Neuronal stem cell (in vitro differentiated cells): ENCODE measurements around the gene STK36.
"Not testable (repeated sequence)": the region's sequence is repeated elsewhere in the genome, so short reads cannot be mapped to it uniquely, and the experiment has no call there.

Experiments used
- DNase-seq: peaks from one replicate; pipeline ENCODE4 v3.0.0-alpha.2; 2013; ENCODE audit warnings: low spot score
- H2AFZ ChIP-seq: one replicate; pipeline ENCODE4 v1.6.1; 2013; ENCODE audit warnings: mild to moderate bottlenecking, low read length, inconsistent platforms
- H2AK5ac ChIP-seq: 2 replicates; pipeline ENCODE4 v1.6.1; 2013; ENCODE audit warnings: low read depth, mild to moderate bottlenecking, inconsistent platforms, low read length, moderate library complexity, mixed read lengths
- H2BK120ac ChIP-seq: 2 replicates; pipeline ENCODE4 v1.6.1; 2013; ENCODE audit warnings: low read depth, mild to moderate bottlenecking, inconsistent platforms, low read length, moderate library complexity, mixed read lengths
- H2BK12ac ChIP-seq: one replicate; pipeline ENCODE4 v1.6.1; 2013; ENCODE audit warnings: low read length, inconsistent platforms
- H2BK15ac ChIP-seq: 2 replicates; pipeline ENCODE4 v1.6.1; 2013; ENCODE audit warnings: mild to moderate bottlenecking, low read length, inconsistent platforms, mixed read lengths
- H2BK5ac ChIP-seq: one replicate; pipeline ENCODE4 v1.6.1; 2013; ENCODE audit warnings: inconsistent platforms, mild to moderate bottlenecking, low read length, moderate library complexity
- H3K14ac ChIP-seq: one replicate; pipeline ENCODE4 v1.6.1; 2013; ENCODE audit warnings: low read length, inconsistent platforms
- H3K18ac ChIP-seq: 2 replicates; pipeline ENCODE4 v1.6.1; 2013; ENCODE audit warnings: low read length, inconsistent platforms
- H3K23ac ChIP-seq: 2 replicates; pipeline ENCODE4 v1.6.1; 2013; ENCODE audit warnings: low read depth, mild to moderate bottlenecking, mixed read lengths, low read length, inconsistent platforms; ENCODE audit not compliant: poor library complexity
- H3K27ac ChIP-seq: replicated peaks from 3 replicates; pipeline ENCODE4 v1.5.1; 2013; ENCODE audit warnings: low read length, inconsistent platforms
- H3K27me3 ChIP-seq, 3 experiments: 2 replicates each; pipeline ENCODE4 v1.6.1; 2013; ENCODE audit warnings: low read length in 3 of 3, mild to moderate bottlenecking in 2 of 3, inconsistent platforms in 1 of 3, low read depth in 1 of 3, mixed read lengths in 1 of 3, moderate library complexity in 1 of 3; ENCODE audit not compliant: control insufficient read depth in 3 of 3, insufficient read depth in 3 of 3
- H3K36me3 ChIP-seq, 2 donors: replicated peaks in 1 of 2; 2 replicates each; pipeline ENCODE4 v1.6.1; 2013; ENCODE audit warnings: low read length in 2 of 2; ENCODE audit not compliant: control insufficient read depth in 2 of 2, insufficient read depth in 2 of 2
- H3K4ac ChIP-seq: 2 replicates; pipeline ENCODE4 v1.6.1; 2013; ENCODE audit warnings: inconsistent platforms, mild to moderate bottlenecking, low read length, moderate library complexity
- H3K4me1 ChIP-seq, 2 donors: 1 replicate in 1 of 2; 2 replicates in 1 of 2; pipeline ENCODE4 v1.6.1; 2013; ENCODE audit warnings: low read length in 2 of 2, low read depth in 1 of 2; ENCODE audit not compliant: control insufficient read depth in 2 of 2, insufficient read depth in 1 of 2
- H3K4me2 ChIP-seq: one replicate; pipeline ENCODE4 v1.6.1; 2013; ENCODE audit warnings: mild to moderate bottlenecking, low read length, inconsistent platforms; ENCODE audit not compliant: insufficient read depth, poor library complexity, severe bottlenecking
- H3K4me3 ChIP-seq, 2 donors: 2 replicates each; pipeline ENCODE4 v1.5.1; 2013; ENCODE audit warnings: low read length in 2 of 2, mild to moderate bottlenecking in 2 of 2, inconsistent platforms in 1 of 2, moderate library complexity in 1 of 2
- H3K79me1 ChIP-seq: one replicate; pipeline ENCODE4 v1.6.1; 2013; ENCODE audit warnings: low read depth, mild to moderate bottlenecking, inconsistent platforms, low read length, moderate library complexity
- H3K9ac ChIP-seq: one replicate; pipeline ENCODE4 v1.6.1; 2013; ENCODE audit warnings: mild to moderate bottlenecking, low read depth, low read length, inconsistent platforms; ENCODE audit not compliant: poor library complexity
- H3K9me3 ChIP-seq, 2 donors: replicated peaks in 1 of 2; 2 replicates each; pipeline versions ENCODE3 to v1.6.1; 2013; ENCODE audit warnings: low read length in 2 of 2, mild to moderate bottlenecking in 2 of 2, inconsistent platforms in 1 of 2, low read depth in 1 of 2, mixed read lengths in 1 of 2, moderate library complexity in 1 of 2; ENCODE audit not compliant: control insufficient read depth in 2 of 2, insufficient read depth in 1 of 2
- H4K8ac ChIP-seq: one replicate; pipeline ENCODE4 v1.6.1; 2013; ENCODE audit warnings: low read depth, mild to moderate bottlenecking, inconsistent platforms, low read length, moderate library complexity
- H4K91ac ChIP-seq: one replicate; pipeline ENCODE4 v1.6.1; 2013; ENCODE audit warnings: low read length, low read depth, mild to moderate bottlenecking, inconsistent platforms; ENCODE audit not compliant: poor library complexity
- WGBS, 2 donors: extraction: QIAGEN DNeasy Blood & Tissue Kit; methylation state at CpG; one replicate each; pipeline ENCODE4 v1.1.7; 2013; ENCODE audit warnings: missing lambda C conversion rate in 2 of 2, mixed read lengths in 1 of 2; ENCODE audit not compliant: insufficient read length in 2 of 2, insufficient replicate concordance in 1 of 2; ENCODE audit errors: extremely low coverage in 2 of 2; 5-methylcytosine and 5-hydroxymethylcytosine counted together

Gene STK36

DNA sequence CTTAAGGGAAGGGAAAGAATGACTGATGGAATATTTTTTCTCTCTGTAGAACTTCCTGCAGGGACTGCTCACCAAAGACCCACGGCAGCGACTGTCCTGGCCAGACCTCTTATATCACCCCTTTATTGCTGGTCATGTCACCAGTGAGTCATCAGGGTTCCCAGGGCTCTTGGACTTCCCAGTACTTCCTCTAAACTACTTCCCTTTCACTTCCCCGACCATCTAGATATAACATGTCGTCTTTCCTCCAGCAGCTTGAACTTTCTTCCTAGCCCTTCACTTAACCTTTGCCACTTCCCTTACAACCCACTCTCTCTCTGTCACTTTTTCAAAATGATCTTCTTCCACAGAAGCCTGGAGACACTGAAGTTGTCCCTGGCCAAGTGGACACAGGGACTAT, 7.2 kb downstream of the STK36 start:
- no peak overlapping the region for H2AFZ ChIP-seq
- no peak overlapping the region for H2AK5ac ChIP-seq
- H4K91ac ChIP-seq = no peak overlapping the region
- H3K14ac ChIP-seq = no peak overlapping the region
- no peaks in the 10 kb centered on the region for H3K27me3 ChIP-seq
- H3K23ac ChIP-seq = no peak overlapping the region
- no peaks in the 10 kb centered on the region for H3K9me3 ChIP-seq
- no peak overlapping the region for H3K18ac ChIP-seq
- no peak overlapping the region for H2BK12ac ChIP-seq
- H2BK15ac ChIP-seq = no peak overlapping the region
- no peak overlapping the region for H3K27ac ChIP-seq
- peaks cover 13 to 74% of the 10 kb centered on the region in 2 donors for H3K36me3 ChIP-seq
- H3K4me1 ChIP-seq = no peaks in the 10 kb centered on the region
- no peak overlapping the region for H2BK120ac ChIP-seq
- H4K8ac ChIP-seq = no peak overlapping the region
- no peak overlapping the region for H3K4ac ChIP-seq
- no peaks in the 10 kb centered on the region for H3K79me1 ChIP-seq
- H3K4me2 ChIP-seq = no peak overlapping the region
- H2BK5ac ChIP-seq = no peak overlapping the region
- no peak for DNase-seq
- H3K9ac ChIP-seq = no peak overlapping the region
- no peak overlapping the region for H3K4me3 ChIP-seq
- WGBS, 2 donors = no CpG with 5 or more reads among the region's 4 CpGs

DNA sequence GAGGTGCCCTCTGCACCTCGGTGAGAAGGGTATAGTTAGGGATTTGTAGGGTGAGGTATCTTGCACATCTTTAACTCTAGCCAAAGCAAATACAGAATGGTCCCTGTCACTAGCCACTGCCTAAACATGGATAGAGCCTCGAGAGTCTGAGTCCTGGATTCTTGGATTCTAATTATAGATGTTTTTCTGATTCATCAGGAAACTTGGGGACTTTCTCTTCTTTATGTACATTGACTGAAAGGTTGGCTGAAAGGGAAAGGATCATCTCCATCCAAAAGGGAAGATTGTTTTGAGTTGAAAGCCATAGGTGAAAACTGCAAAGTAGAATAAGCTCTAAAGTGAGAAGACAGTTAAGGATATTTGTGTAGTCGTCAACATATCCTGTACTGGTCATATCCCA, 8.2 kb downstream of the STK36 start:
- H3K27ac ChIP-seq = no peak overlapping the region
- no peak overlapping the region for H2BK15ac ChIP-seq
- H3K4me2 ChIP-seq = no peak overlapping the region
- no peak overlapping the region for H2BK12ac ChIP-seq
- H2AFZ ChIP-seq = no peak overlapping the region
- H3K23ac ChIP-seq = no peak overlapping the region
- no CpG with 5 or more reads among the region's 3 CpGs for WGBS, 2 donors
- no peaks in the 10 kb centered on the region for H3K9me3 ChIP-seq
- no peak overlapping the region for H4K91ac ChIP-seq
- H3K4ac ChIP-seq = no peak overlapping the region
- DNase-seq = no peak
- H3K79me1 ChIP-seq = no peaks in the 10 kb centered on the region
- no peak overlapping the region for H2BK120ac ChIP-seq
- no peak overlapping the region for H3K4me3 ChIP-seq
- no peaks in the 10 kb centered on the region for H3K4me1 ChIP-seq
- H3K27me3 ChIP-seq = no peaks in the 10 kb centered on the region
- H3K14ac ChIP-seq = no peak overlapping the region
- no peak overlapping the region for H3K18ac ChIP-seq
- H2BK5ac ChIP-seq = no peak overlapping the region
- H4K8ac ChIP-seq = no peak overlapping the region
- no peak overlapping the region for H2AK5ac ChIP-seq
- H3K9ac ChIP-seq = no peak overlapping the region
- peaks cover 13 to 74% of the 10 kb centered on the region in 2 donors for H3K36me3 ChIP-seq

- H3K18ac ChIP-seq, H3K4me2 ChIP-seq, H3K27me3 ChIP-seq, H3K79me1 ChIP-seq, H2BK120ac ChIP-seq, H2AFZ ChIP-seq, H3K23ac ChIP-seq, H3K14ac ChIP-seq, H2AK5ac ChIP-seq, H3K9ac ChIP-seq, H4K8ac ChIP-seq, H4K91ac ChIP-seq, H3K4me1 ChIP-seq, H2BK15ac ChIP-seq, H3K4me3 ChIP-seq, H3K4ac ChIP-seq, H3K27ac ChIP-seq, H3K9me3 ChIP-seq, H2BK12ac ChIP-seq, H2BK5ac ChIP-seq: not testable (repeated sequence)
- WGBS, 2 donors = no CpG with 5 or more reads among the region's 5 CpGs
- peak; percentile 32 for DNase-seq
- peaks cover 17 to 73% of the 10 kb centered on the region in 2 donors for H3K36me3 ChIP-seq
These were observed 15.6 kb downstream of the STK36 start for GRCh38 chr2:218687400-218688060.

GRCh38 chr2:218691234-218691633, 19.3 kb downstream of the STK36 start:
- Histone ChIP-seq H3K18ac (no peak overlapping the region), H3K9ac (no peak overlapping the region), H3K27me3 (no peaks in the 10 kb centered on the region), H3K4me3 (no peak overlapping the region), H2BK5ac (no peak overlapping the region), H2BK120ac (no peak overlapping the region), H4K8ac (no peak overlapping the region), H2AFZ (no peak overlapping the region), H3K9me3 (no peaks in the 10 kb centered on the region), H3K36me3 (peaks cover 19 to 70% of the 10 kb centered on the region in 2 donors), H3K14ac (no peak overlapping the region), H3K4ac (no peak overlapping the region), H2BK15ac (no peak overlapping the region), H3K4me1 (peaks cover 10 to 16% of the 10 kb centered on the region in 2 donors), H3K23ac (no peak overlapping the region), H3K27ac (no peak overlapping the region), H3K4me2 (no peak overlapping the region), H2BK12ac (no peak overlapping the region), H3K79me1 (no peaks in the 10 kb centered on the region), H2AK5ac (no peak overlapping the region), H4K91ac (no peak overlapping the region)
- no peak for DNase-seq
